Testis (tissue), 3 donors: Measurements from ENCODE around the gene RC3H2. TPM values are rescaled to one million over a fixed set of nuclear protein-coding genes. Genes with fewer than 3 reads are reported as not detected.

Experiments used
- DNase-seq: peaks from one replicate; pipeline ENCODE4 v3.0.0-alpha.2; 2019
- H3K27ac ChIP-seq, 2 donors: fragments of 200-600 bp; sonication (generic); one replicate each; pipeline ENCODE4 v1.5.1; 2019
- H3K27me3 ChIP-seq: fragments of 200-600 bp; sonication (generic); one replicate; pipeline ENCODE4 v1.5.1; 2019
- H3K36me3 ChIP-seq: fragments of 200-600 bp; sonication (generic); one replicate; pipeline ENCODE4 v1.5.1; 2017; ENCODE audit warnings: low read depth; ENCODE audit errors: missing control alignments
- H3K4me1 ChIP-seq: fragments of 200-600 bp; sonication (generic); one replicate; pipeline ENCODE4 v1.5.1; 2019
- H3K4me3 ChIP-seq, 2 donors: fragments of 200-600 bp; sonication (generic); one replicate each; pipeline ENCODE4 v1.5.1; 2017 to 2019
- H3K9me3 ChIP-seq: fragments of 200-600 bp; sonication (generic); one replicate; pipeline ENCODE4 v1.5.1; 2017
- CTCF ChIP-seq, 3 experiments: fragments of 450-650 bp in 2 of 3; fragments of 200-600 bp in 1 of 3; sonication (generic) in 1 of 3; IDR thresholded peaks; one replicate each; pipeline ENCODE4 v1.5.1; 2016 to 2019; ENCODE audit warnings: antibody characterized with exemption in 3 of 3, mild to moderate bottlenecking in 2 of 3, moderate library complexity in 1 of 3
- POLR2A ChIP-seq: fragments of 450-650 bp; IDR thresholded peaks from one replicate; pipeline ENCODE4 v1.6.1; 2017; ENCODE audit warnings: antibody characterized with exemption, mild to moderate bottlenecking, moderate library complexity
- WGBS, 2 donors: methylation state at CpG; one replicate each; pipeline ENCODE4 v1.1.5; 2018; 5-methylcytosine and 5-hydroxymethylcytosine counted together
- intact Hi-C: fragments of 100-400 bp; cut with DNase I; formaldehyde crosslinking; loops from one replicate; pipeline ENCODE4 v1.15.1; 2023; ENCODE audit warnings: low total_unique reads
- polyA plus RNA-seq: library from polyadenylated mRNA; stranded (reverse); fragments of 350-450 nt; fragmentation: Illumina TruSeq; extraction: RNeasy Lipid Tissue Mini Kit (QIAGEN cat#74804); gene quantifications from one replicate; pipeline ENCODE4 v1.2.3, GENCODE V29; 2014; ENCODE audit warnings: low read depth, low replicate concordance; ENCODE audit not compliant: insufficient read depth
- total RNA-seq, 2 donors: library from RNA; depleted of rRNA; stranded (reverse); fragments of >200 nt; gene quantifications; one replicate each; pipeline ENCODE4 v1.2.3, GENCODE V29; 2016

The RC3H2 gene
- total and polyA plus RNA-seq, 3 donors from 2014 or later = 26.1 to 78.6 (median 70.6) TPM

GRCh38 chr9:122936883-122937282 lies 31.7 kb upstream of the RC3H2 start:
- Histone ChIP-seq H3K4me1 (peaks cover 31% of the 10 kb centered on the region), H3K9me3 (no peaks in the 10 kb centered on the region), H3K27me3 (no peaks in the 10 kb centered on the region), H3K27ac (no peak overlapping the region), H3K4me3 (no peak overlapping the region), H3K36me3 (no peaks in the 10 kb centered on the region)
- intact Hi-C loops = no loop called here
- 78 to 79% methylated on average over 1 of the region's 1 CpG for whole genome bisulfite sequencing, 2 donors
- no peak for DNase-seq
- TF ChIP-seq CTCF (IDR thresholded peaks at IDR 0.05) (no peak), POLR2A (no peak)

GRCh38 chr9:122936464-122936863 lies 31.3 kb upstream of the RC3H2 start:
- Histone ChIP-seq H3K27me3 (no peaks in the 10 kb centered on the region), H3K9me3 (no peaks in the 10 kb centered on the region), H3K4me3 (no peak overlapping the region), H3K36me3 (no peaks in the 10 kb centered on the region), H3K27ac (no peak overlapping the region), H3K4me1 (peaks cover 28% of the 10 kb centered on the region)
- 94 to 99% methylated on average over 5 of the region's 5 CpGs for WGBS, 2 donors
- no peak for DNase-seq
- TF ChIP-seq POLR2A = no peak
- TF ChIP-seq CTCF (IDR thresholded peaks at IDR 0.05) = no peak
- intact Hi-C loops = no loop called here

- intact Hi-C loops = no loop called here
- H3K27me3 ChIP-seq = no peaks in the 10 kb centered on the region
- 0 to 1% methylated on average over 18 to 43 of the region's 51 CpGs for WGBS, 2 donors
- TF ChIP-seq POLR2A = no peak
- TF ChIP-seq CTCF (IDR thresholded peaks at IDR 0.05) = no peak
- peak; percentile 98 for DNase-seq
- H3K36me3 ChIP-seq = no peaks in the 10 kb centered on the region
- peak within 1 kb of the TSS; percentile 72 to 88 for H3K27ac ChIP-seq
- peak within 1 kb of the TSS; percentile 82 to 91 for H3K4me3 ChIP-seq
- H3K9me3 ChIP-seq = no peaks in the 10 kb centered on the region
- H3K4me1 ChIP-seq = peaks cover 20% of the 10 kb centered on the region
Observed at GRCh38 chr9:122931226-122932121, 26.3 kb upstream of the RC3H2 start, which contains the start of gene ZBTB26. Gene ZBTB26 (minus strand): TSS chr9:122931512. CDS start chr9:122919934, 11,578 bp downstream.

- DNase-seq = no peak
Observed at GRCh38 chr9:122930541-122931225, 25.5 kb upstream of the RC3H2 start.

More at GRCh38 chr9:122930541-122931225, 25.5 kb upstream of the RC3H2 start:
- no peaks in the 10 kb centered on the region for H3K27me3 ChIP-seq
- H3K9me3 ChIP-seq = no peaks in the 10 kb centered on the region
- H3K27ac ChIP-seq = peak overlapping the region; percentile 72 to 88
- no peak for TF ChIP-seq CTCF (IDR thresholded peaks at IDR 0.05)
- no peak for TF ChIP-seq POLR2A
- H3K4me3 ChIP-seq = peak overlapping the region; percentile 82 to 91
- intact Hi-C loops = no loop called here
- peaks cover 14% of the 10 kb centered on the region for H3K4me1 ChIP-seq
- WGBS, 2 donors = 15 to 19% methylated on average over 10 of the region's 10 CpGs
- H3K36me3 ChIP-seq = no peaks in the 10 kb centered on the region
